SIG-M5 treated with dmso at 0.1 percent for 504 hours (cell line): Measurements from ENCODE around the gene ATP8B2.
"Not testable (repeated sequence)": the region's sequence is repeated elsewhere in the genome, so short reads cannot be mapped to it uniquely, and the experiment has no call there.

Experiments
- DNase-seq: peaks from one replicate; lab custom pipeline; 2025; ENCODE audit not compliant: unreplicated experiment; lab: John Stamatoyannopoulos, UW

The ATP8B2 gene, protein sequence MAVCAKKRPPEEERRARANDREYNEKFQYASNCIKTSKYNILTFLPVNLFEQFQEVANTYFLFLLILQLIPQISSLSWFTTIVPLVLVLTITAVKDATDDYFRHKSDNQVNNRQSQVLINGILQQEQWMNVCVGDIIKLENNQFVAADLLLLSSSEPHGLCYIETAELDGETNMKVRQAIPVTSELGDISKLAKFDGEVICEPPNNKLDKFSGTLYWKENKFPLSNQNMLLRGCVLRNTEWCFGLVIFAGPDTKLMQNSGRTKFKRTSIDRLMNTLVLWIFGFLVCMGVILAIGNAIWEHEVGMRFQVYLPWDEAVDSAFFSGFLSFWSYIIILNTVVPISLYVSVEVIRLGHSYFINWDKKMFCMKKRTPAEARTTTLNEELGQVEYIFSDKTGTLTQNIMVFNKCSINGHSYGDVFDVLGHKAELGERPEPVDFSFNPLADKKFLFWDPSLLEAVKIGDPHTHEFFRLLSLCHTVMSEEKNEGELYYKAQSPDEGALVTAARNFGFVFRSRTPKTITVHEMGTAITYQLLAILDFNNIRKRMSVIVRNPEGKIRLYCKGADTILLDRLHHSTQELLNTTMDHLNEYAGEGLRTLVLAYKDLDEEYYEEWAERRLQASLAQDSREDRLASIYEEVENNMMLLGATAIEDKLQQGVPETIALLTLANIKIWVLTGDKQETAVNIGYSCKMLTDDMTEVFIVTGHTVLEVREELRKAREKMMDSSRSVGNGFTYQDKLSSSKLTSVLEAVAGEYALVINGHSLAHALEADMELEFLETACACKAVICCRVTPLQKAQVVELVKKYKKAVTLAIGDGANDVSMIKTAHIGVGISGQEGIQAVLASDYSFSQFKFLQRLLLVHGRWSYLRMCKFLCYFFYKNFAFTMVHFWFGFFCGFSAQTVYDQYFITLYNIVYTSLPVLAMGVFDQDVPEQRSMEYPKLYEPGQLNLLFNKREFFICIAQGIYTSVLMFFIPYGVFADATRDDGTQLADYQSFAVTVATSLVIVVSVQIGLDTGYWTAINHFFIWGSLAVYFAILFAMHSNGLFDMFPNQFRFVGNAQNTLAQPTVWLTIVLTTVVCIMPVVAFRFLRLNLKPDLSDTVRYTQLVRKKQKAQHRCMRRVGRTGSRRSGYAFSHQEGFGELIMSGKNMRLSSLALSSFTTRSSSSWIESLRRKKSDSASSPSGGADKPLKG

DNA sequence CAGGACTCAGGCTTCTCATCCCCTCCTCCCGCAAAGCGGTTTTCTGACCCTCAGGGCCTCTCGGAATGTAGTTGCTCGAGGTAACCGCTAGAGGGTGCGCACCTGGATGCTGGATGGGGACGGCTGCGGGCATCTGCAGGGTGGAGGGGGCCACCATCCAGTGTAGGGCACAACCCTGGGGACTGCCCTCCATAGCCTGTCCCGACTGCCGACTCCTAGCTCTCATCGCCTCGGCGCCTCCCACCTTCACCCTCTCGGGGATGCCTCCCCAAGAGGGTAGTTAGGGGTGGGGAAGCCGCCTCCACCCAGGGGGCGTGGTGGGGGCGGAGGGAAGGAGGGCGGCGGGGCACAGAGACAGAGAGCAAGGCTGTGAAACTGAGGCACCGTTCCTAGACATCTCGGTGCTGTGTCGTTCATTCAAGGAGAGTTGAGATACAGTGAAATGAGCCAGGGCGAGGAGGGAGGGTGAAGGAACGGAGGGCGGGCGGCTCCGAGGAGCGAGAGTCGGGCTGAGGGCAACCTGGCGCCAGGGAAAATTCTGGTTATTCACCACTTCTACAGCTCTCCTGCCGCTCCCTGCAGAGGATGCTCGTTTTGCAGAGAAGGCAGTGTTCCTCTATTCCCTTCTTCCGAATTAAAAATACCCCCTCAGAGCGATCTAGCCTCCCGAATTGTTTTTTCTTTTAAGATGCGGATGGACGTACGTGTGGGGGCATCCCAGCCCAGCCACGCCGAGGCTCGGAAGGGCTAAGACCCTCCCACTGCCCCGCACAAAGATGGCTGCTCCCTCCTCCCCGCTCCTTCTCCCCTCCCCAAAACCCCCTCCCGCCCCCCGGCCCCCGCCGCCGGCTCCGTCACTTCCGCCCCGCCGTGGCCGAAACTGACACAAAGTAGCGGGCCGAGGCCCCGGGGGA lies at the start of gene ATP8B2:
Gene ATP8B2, plus strand, starts transcription at position 857 of the 914 bp plus-strand sequence. CDS start 2,617 bp downstream, outside the sequence.
- peak; percentile 75 for DNase-seq

GRCh38 chr1:154276797-154277196 lies 48.5 kb upstream of the ATP8B2 start:
- DNase-seq, result no peak

- not testable (repeated sequence) for DNase-seq
Measured at GRCh38 chr1:154287591-154287990, 37.7 kb upstream of the ATP8B2 start.

- no peak for DNase-seq
Measured at GRCh38 chr1:154288661-154289060, 36.7 kb upstream of the ATP8B2 start.

- no peak for DNase-seq
Measured at GRCh38 chr1:154290921-154291320, 34.4 kb upstream of the ATP8B2 start.

- peak; percentile 23 for DNase-seq
Measured at GRCh38 chr1:154295408-154296235, 29.7 kb upstream of the ATP8B2 start.

DNA sequence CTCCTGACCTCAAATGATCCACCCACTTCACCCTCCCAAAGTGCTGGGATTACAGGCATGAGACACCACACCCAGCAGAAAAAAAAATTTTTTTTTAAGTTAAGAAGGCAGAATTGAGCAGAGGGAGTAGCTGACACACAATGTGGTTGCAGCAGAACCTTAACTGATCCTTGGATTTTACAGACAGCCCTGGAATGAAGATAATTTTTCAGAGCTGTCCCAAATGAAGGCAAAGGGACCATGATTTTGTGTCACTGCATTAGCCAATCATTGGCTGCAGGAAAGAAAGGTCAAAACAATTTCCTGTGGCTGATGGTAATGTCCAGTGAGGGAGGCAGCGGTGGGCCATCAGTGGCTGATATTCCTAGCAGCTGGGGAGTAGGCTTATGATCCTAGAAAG lies 23.7 kb upstream of the ATP8B2 start:
- DNase-seq, result no peak

GRCh38 chr1:154304664-154305337 lies 20.5 kb upstream of the ATP8B2 start:
- no peak for DNase-seq

- DNase-seq, result no peak
Measured at GRCh38 chr1:154306151-154306550, 19.2 kb upstream of the ATP8B2 start.

GRCh38 chr1:154307670-154308270 lies 17.6 kb upstream of the ATP8B2 start:
- not testable (repeated sequence) for DNase-seq

DNA sequence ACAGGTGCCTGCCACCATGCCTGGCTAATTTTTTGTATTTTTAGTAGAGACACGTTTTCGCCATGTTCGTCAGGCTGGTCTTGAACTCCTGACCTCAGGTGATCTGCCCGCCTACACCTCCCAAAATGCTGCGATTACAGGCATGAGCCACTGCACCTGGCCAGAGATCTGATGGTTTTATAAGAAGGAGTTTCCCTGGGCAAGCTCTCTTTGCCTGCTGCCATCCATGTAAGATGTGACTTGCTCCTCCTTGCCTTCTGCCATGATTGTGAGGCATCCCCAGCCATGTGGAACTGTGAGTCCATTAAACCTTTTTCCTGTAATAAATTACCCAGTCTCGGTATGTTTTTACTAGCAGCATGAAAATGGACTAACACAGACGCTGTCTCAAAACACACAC lies 16.2 kb upstream of the ATP8B2 start:
- not testable (repeated sequence) for DNase-seq

- not testable (repeated sequence) for DNase-seq
Measured at GRCh38 chr1:154312229-154313065, 12.9 kb upstream of the ATP8B2 start.

GRCh38 chr1:154313066-154313356 lies 12.3 kb upstream of the ATP8B2 start:
- no peak for DNase-seq

GRCh38 chr1:154314226-154314625 lies 11.1 kb upstream of the ATP8B2 start:
- not testable (repeated sequence) for DNase-seq

DNA sequence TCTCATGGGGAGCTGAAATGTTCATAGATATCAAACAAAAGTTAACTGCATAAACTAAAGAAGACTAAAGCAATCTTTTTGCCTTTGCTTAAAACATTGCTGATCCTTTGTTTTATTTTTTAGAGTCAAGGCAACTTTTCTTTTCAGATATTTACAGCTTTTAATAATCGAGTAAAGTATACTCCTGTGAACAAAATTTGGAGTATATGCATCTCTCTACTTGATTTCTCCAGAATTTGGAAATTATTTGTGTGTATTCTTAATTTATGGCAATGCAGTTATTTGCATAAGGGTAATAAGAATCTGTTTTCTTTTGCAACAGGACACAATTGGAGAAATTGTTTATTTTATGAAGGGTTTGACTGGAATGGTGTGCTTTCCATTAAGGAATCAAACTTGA lies 8.6 kb upstream of the ATP8B2 start:
- no peak for DNase-seq

GRCh38 chr1:154318386-154318785 lies 6.9 kb upstream of the ATP8B2 start:
- no peak for DNase-seq

DNA sequence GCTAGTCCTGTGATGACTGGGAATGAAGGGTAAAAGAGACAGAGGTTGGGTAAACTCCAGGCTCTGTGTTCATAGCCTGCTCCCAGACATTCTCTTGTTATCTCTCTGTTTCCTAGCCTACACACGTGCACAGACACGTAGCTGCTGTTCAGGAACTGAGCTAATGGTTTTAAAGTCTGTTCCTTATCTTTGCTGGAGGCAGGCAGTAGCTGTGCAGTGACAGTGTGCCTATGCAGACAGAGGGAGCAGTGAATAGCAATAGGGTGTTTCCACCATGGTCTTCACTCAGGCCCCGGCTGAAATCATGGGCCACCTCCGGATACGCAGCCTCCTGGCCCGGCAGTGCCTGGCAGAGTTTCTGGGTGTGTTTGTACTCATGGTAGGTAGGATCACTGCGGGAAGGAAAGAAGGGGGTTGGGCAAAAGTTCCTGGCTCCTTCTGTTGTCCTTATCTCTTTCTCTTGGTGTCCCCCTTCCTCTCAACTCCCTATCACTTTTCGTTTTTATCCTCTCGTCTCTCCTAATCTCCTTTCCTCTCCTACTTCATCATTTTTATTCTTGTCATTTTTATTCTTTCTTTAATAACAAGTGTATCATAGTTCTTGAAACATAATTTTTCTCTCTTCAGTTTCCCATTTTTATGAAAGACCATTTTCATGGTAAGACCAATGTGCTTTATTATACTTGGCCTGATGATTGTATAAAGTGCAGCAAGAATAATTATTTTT lies 4.3 kb upstream of the ATP8B2 start, which contains the start of gene AQP10:
Gene AQP10, plus strand, starts transcription at position 212 of the 727 bp plus-strand sequence. Its CDS starts 63 bp downstream, at position 275.
- no peak for DNase-seq
